ENCODE results near the gene CDK5.

The CDK5 gene

GRCh38 chr7:151089893-151090730, 32.4 kb upstream of the CDK5 start:
- Mint-ChIP-seq H3K4me1 (peaks cover 47% of the 10 kb centered on the region), H3K27me3 (no peaks in the 10 kb centered on the region), H3K9me3 (no peaks in the 10 kb centered on the region), H3K4me3 (no peak overlapping the region), H3K36me3 (no peaks in the 10 kb centered on the region), H3K27ac (no peak overlapping the region)
- no peak for ATAC-seq

- H3K27ac Mint-ChIP-seq, result peak overlapping the region; percentile 15
Measured at GRCh38 chr7:151088856-151089699, 31.4 kb upstream of the CDK5 start.

GRCh38 chr7:151088019-151088855, 30.5 kb upstream of the CDK5 start:
- no peaks in the 10 kb centered on the region for H3K27me3 Mint-ChIP-seq
- no peaks in the 10 kb centered on the region for H3K36me3 Mint-ChIP-seq
- H3K9me3 Mint-ChIP-seq, result no peaks in the 10 kb centered on the region
- H3K27ac Mint-ChIP-seq, result peak overlapping the region; percentile 15
- ATAC-seq, result no peak
- peaks cover 48% of the 10 kb centered on the region for H3K4me1 Mint-ChIP-seq
- H3K4me3 Mint-ChIP-seq, result peak overlapping the region; percentile 87

More at GRCh38 chr7:151088856-151089699, 31.4 kb upstream of the CDK5 start:
- Mint-ChIP-seq H3K4me1 (peaks cover 48% of the 10 kb centered on the region), H3K36me3 (no peaks in the 10 kb centered on the region), H3K27me3 (no peaks in the 10 kb centered on the region), H3K9me3 (no peaks in the 10 kb centered on the region), H3K4me3 (peak overlapping the region; percentile 36)
- ATAC-seq, result no peak

- ATAC-seq, result peak; percentile 29
- Mint-ChIP-seq H3K4me1 (peaks cover 55% of the 10 kb centered on the region), H3K27me3 (no peaks in the 10 kb centered on the region), H3K9me3 (no peaks in the 10 kb centered on the region), H3K36me3 (no peaks in the 10 kb centered on the region), H3K4me3 (peak overlapping the region; percentile 87), H3K27ac (peak overlapping the region; percentile 49)
Measured at GRCh38 chr7:151087245-151088018, 29.7 kb upstream of the CDK5 start.

- Mint-ChIP-seq H3K36me3 (no peaks in the 10 kb centered on the region), H3K4me1 (peaks cover 61% of the 10 kb centered on the region), H3K4me3 (peak overlapping the region; percentile 87), H3K27ac (peak overlapping the region; percentile 49), H3K27me3 (no peaks in the 10 kb centered on the region), H3K9me3 (no peaks in the 10 kb centered on the region)
- no peak for ATAC-seq
Measured at GRCh38 chr7:151086802-151087244, 29.1 kb upstream of the CDK5 start.

GRCh38 chr7:151085691-151086620, 28.3 kb upstream of the CDK5 start, which contains the start of gene AGAP3:
TSS of gene AGAP3 (plus strand) at chr7:151086475. CDS start at chr7:151086742, 267 bp downstream.
- no peaks in the 10 kb centered on the region for H3K27me3 Mint-ChIP-seq
- peak; percentile 58 for ATAC-seq
- H3K36me3 Mint-ChIP-seq, result no peaks in the 10 kb centered on the region
- H3K27ac Mint-ChIP-seq, result peak within 1 kb of the TSS; percentile 94
- peaks cover 58% of the 10 kb centered on the region for H3K4me1 Mint-ChIP-seq
- no peaks in the 10 kb centered on the region for H3K9me3 Mint-ChIP-seq
- peak within 1 kb of the TSS; percentile 92 for H3K4me3 Mint-ChIP-seq

GRCh38 chr7:151085329-151085690, 27.6 kb upstream of the CDK5 start:
- no peaks in the 10 kb centered on the region for H3K9me3 Mint-ChIP-seq
- peak overlapping the region; percentile 94 for H3K27ac Mint-ChIP-seq
- no peaks in the 10 kb centered on the region for H3K27me3 Mint-ChIP-seq
- no peak for ATAC-seq
- H3K4me3 Mint-ChIP-seq, result peak overlapping the region; percentile 92
- H3K36me3 Mint-ChIP-seq, result no peaks in the 10 kb centered on the region
- H3K4me1 Mint-ChIP-seq, result peaks cover 58% of the 10 kb centered on the region

GRCh38 chr7:151083824-151084160, 26.1 kb upstream of the CDK5 start:
- Mint-ChIP-seq H3K27me3 (no peaks in the 10 kb centered on the region), H3K27ac (peak overlapping the region; percentile 88), H3K9me3 (no peaks in the 10 kb centered on the region), H3K36me3 (no peaks in the 10 kb centered on the region), H3K4me3 (peak overlapping the region; percentile 97), H3K4me1 (peaks cover 59% of the 10 kb centered on the region)
- no peak for ATAC-seq

GRCh38 chr7:151083071-151083823, 25.6 kb upstream of the CDK5 start, which contains the start of gene TMUB1:
TSS of gene TMUB1 (minus strand) at chr7:151083493. CDS start at chr7:151082563, 930 bp downstream.
- peak; percentile 77 for ATAC-seq
- H3K4me3 Mint-ChIP-seq, result peak within 1 kb of the TSS; percentile 97
- H3K36me3 Mint-ChIP-seq, result no peaks in the 10 kb centered on the region
- peaks cover 60% of the 10 kb centered on the region for H3K4me1 Mint-ChIP-seq
- no peaks in the 10 kb centered on the region for H3K9me3 Mint-ChIP-seq
- peak within 1 kb of the TSS; percentile 88 for H3K27ac Mint-ChIP-seq
- H3K27me3 Mint-ChIP-seq, result no peaks in the 10 kb centered on the region

- Mint-ChIP-seq H3K4me1 (peaks cover 63% of the 10 kb centered on the region), H3K9me3 (no peaks in the 10 kb centered on the region), H3K36me3 (no peaks in the 10 kb centered on the region), H3K4me3 (peak overlapping the region; percentile 97), H3K27ac (peak overlapping the region; percentile 88), H3K27me3 (no peaks in the 10 kb centered on the region)
- ATAC-seq, result no peak
Measured at GRCh38 chr7:151082141-151083070, 24.7 kb upstream of the CDK5 start.

- H3K27me3 Mint-ChIP-seq, result no peaks in the 10 kb centered on the region
- no peak for ATAC-seq
- no peaks in the 10 kb centered on the region for H3K9me3 Mint-ChIP-seq
- peaks cover 64% of the 10 kb centered on the region for H3K4me1 Mint-ChIP-seq
- H3K36me3 Mint-ChIP-seq, result peaks cover under 1% of the 10 kb centered on the region
- H3K4me3 Mint-ChIP-seq, result peak overlapping the region; percentile 97
- H3K27ac Mint-ChIP-seq, result peak overlapping the region; percentile 88
Measured at GRCh38 chr7:151081170-151082101, 23.7 kb upstream of the CDK5 start.

Data from stimulated activated memory B cell treated with anti-CD40 and anti-IgM and Interleukin-4, amounts not matched to agents 10 μg/mL and 1 μg/mL and 100 μg/mL, for 72 hours (primary cell).